K562 (cell line): ENCODE data around the gene PCBP2. TPM values are rescaled to one million over a fixed set of nuclear protein-coding genes. Genes with fewer than 3 reads are reported as not detected.

ENCODE experiments used
- ELF4 ChIP-seq: fragments of 450-650 bp; formaldehyde crosslinking; IDR thresholded peaks from 2 replicates; pipeline ENCODE4 v1.4.0; 2022; ENCODE audit warnings: missing genetic modification characterization
- MAFG ChIP-seq: fragments of 450-650 bp; conservative IDR thresholded peaks from 2 replicates; pipeline ENCODE4 v1.6.1; 2016; ENCODE audit warnings: missing genetic modification characterization, missing compliant biosample characterization
- NCOA2 ChIP-seq, 2 experiments: fragments of 450-650 bp; IDR thresholded peaks; 2 replicates each; pipeline ENCODE4 v1.6.1; 2018; ENCODE audit warnings: mild to moderate bottlenecking in 2 of 2, moderate library complexity in 1 of 2; ENCODE audit not compliant: partially characterized antibody in 2 of 2
- NFATC3 ChIP-seq: fragments of 450-650 bp; IDR thresholded peaks from 2 replicates; pipeline ENCODE4 v1.6.1; 2017; ENCODE audit warnings: mild to moderate bottlenecking
- NFIC ChIP-seq: fragments of 450-650 bp; IDR thresholded peaks from 2 replicates; pipeline ENCODE4 v1.6.1; 2017; ENCODE audit warnings: mild to moderate bottlenecking, inconsistent platforms
- SAFB ChIP-seq: fragments of 200-400 bp; formaldehyde crosslinking; IDR thresholded peaks from 2 replicates; pipeline ENCODE4 v1.6.1; 2017; ENCODE audit warnings: low read depth, low read length, borderline replicate concordance
- SETDB1 ChIP-seq: IDR thresholded peaks from one replicate; pipeline ENCODE4 v1.6.1; 2012; ENCODE audit warnings: low read length, control low read depth, inconsistent platforms
- TAF7 ChIP-seq: fragments of 450-650 bp; IDR thresholded peaks from 2 replicates; pipeline ENCODE4 v1.6.1; 2016; ENCODE audit warnings: missing genetic modification characterization, missing compliant biosample characterization
- ZBTB17 ChIP-seq: fragments of 450-650 bp; formaldehyde crosslinking; IDR thresholded peaks from 2 replicates; pipeline ENCODE4 v1.4.0; 2020; ENCODE audit warnings: mild to moderate bottlenecking
- ZFP30 ChIP-seq: fragments of 250-450 bp; sonication (Bioruptor Pico); IDR thresholded peaks from 2 replicates; pipeline ENCODE4 v1.8.0; 2022; ENCODE audit warnings: moderate library complexity, mild to moderate bottlenecking, inconsistent platforms, borderline replicate concordance
- ZNF134 ChIP-seq: fragments of 250-450 bp; sonication (Bioruptor Pico); conservative IDR thresholded peaks from 2 replicates; pipeline ENCODE4 v1.4.0; 2020
- ZNF146 ChIP-seq: IDR thresholded peaks from one replicate; pipeline ENCODE4 v1.6.1; 2018; ENCODE audit warnings: missing compliant biosample characterization; ENCODE audit not compliant: unreplicated experiment
- ZSCAN32 ChIP-seq: fragments of 450-650 bp; formaldehyde crosslinking; IDR thresholded peaks from 2 replicates; pipeline ENCODE4 v1.4.0; 2020; ENCODE audit warnings: mild to moderate bottlenecking, moderate library complexity
- polyA plus RNA-seq, 8 experiments: library from polyadenylated mRNA; depleted of rRNA in 4 of 8; stranded (reverse) in 5 of 8; unstranded in 3 of 8; fragments of >200 nt; fragmentation: Nextera tagmentation in 2 of 8; fragmentation: Illumina TruSeq in 1 of 8; extraction: Ambion mirVana in 2 of 8; extraction: Trizol in 1 of 8; gene quantifications; 2 replicates each; pipeline versions ENCODE4 v1.2.1 to v1.2.3, GENCODE V29; 2011 to 2014; ENCODE audit warnings: inconsistent platforms in 1 of 8, missing spikeins in 1 of 8
- total RNA-seq, 7 experiments: library from RNA; depleted of rRNA in 6 of 7; stranded (reverse); fragments of >200 nt in 6 of 7; fragmentation: Illumina TruSeq in 2 of 7; extraction: Trizol in 2 of 7; gene quantifications; 2 replicates each; pipeline versions ENCODE4 v1.2.1 to v1.2.3, GENCODE V29; 2011 to 2021; ENCODE audit warnings: low replicate concordance in 1 of 7
- TF ChIP-seq, protein P1 (sequence below): fragments of 250-450 bp; sonication (Bioruptor Pico); IDR thresholded peaks from 2 replicates; pipeline ENCODE4 v1.5.0; 2021
- TF ChIP-seq, protein P2 (sequence below), 2 experiments: fragments of 450-650 bp in 1 of 2; sonication (generic) in 1 of 2; formaldehyde crosslinking in 1 of 2; IDR thresholded peaks in 1 of 2; conservative IDR thresholded peaks in 1 of 2; 2 replicates each; pipeline versions ENCODE4 v1.6.1 to v1.8.1; 2016 to 2023; ENCODE audit warnings: mild to moderate bottlenecking in 2 of 2, moderate library complexity in 2 of 2, inconsistent platforms in 1 of 2, missing genetic modification reagents in 1 of 2
- TF ChIP-seq, protein P3 (sequence below), 2 experiments: fragments of 450-650 bp; formaldehyde crosslinking in 1 of 2; IDR thresholded peaks; 2 replicates each; pipeline versions ENCODE4 v1.4.0 to v1.6.1; 2014 to 2020; ENCODE audit warnings: mild to moderate bottlenecking in 2 of 2, borderline replicate concordance in 1 of 2, low read depth in 1 of 2
- TF ChIP-seq, protein P4 (sequence below): fragments of 250-450 bp; sonication (Bioruptor Pico); IDR thresholded peaks from 2 replicates; pipeline ENCODE4 v1.8.0; 2022; ENCODE audit warnings: inconsistent platforms

Gene PCBP2
- total and polyA plus RNA-seq, 9 of the 15 experiments (the other 6 are each of a cell fraction or from before 2014, with no cell fraction given): 137 to 831 (median 328) TPM

DNA sequence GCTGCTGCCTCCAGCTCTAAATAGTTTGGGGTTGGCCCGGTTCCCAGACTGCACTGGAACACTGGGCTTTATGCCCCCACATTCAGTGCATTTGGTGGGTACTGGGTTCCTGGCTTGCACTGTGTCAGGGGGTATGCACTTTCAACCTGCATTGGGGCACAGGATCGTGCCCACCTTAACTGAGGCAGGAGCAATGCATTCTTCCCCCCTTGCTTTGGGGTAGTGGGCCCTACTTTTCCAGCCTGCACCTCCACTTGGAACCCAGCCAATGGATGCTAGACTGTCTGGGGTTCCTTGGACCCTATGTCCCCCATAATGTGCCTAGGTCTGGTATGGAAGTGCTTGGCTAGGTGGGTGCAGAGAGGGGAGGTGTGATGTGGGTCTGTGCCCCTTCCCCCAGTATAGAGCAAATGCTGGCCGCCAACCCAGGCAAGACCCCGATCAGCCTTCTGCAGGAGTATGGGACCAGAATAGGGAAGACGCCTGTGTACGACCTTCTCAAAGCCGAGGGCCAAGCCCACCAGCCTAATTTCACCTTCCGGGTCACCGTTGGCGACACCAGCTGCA, 49.8 kb downstream of the PCBP2 start (continued):
- TF ChIP-seq, protein P1, sequence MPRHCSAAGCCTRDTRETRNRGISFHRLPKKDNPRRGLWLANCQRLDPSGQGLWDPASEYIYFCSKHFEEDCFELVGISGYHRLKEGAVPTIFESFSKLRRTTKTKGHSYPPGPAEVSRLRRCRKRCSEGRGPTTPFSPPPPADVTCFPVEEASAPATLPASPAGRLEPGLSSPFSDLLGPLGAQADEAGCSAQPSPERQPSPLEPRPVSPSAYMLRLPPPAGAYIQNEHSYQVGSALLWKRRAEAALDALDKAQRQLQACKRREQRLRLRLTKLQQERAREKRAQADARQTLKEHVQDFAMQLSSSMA (CRISPR knock-in tag): no peak
- no peak for TF ChIP-seq NFATC3
- TF ChIP-seq NCOA2 (IDR thresholded peaks at IDR 0.05; ENCODE audit: partially characterized antibody in 2 of 2): no peak
- no peak for TF ChIP-seq ZBTB17 (CRISPR knock-in tag)
- no peak for TF ChIP-seq ZSCAN32 (CRISPR knock-in tag)
- TF ChIP-seq, protein P2, sequence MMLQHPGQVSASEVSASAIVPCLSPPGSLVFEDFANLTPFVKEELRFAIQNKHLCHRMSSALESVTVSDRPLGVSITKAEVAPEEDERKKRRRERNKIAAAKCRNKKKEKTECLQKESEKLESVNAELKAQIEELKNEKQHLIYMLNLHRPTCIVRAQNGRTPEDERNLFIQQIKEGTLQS (IDR thresholded peaks at IDR 0.05): no peak
- TF ChIP-seq, protein P2 (CRISPR knock-in tag; conservative IDR thresholded peaks at IDR 0.05): no peak; the same call in 1 of the 2 replicates
- TF ChIP-seq, protein P3, sequence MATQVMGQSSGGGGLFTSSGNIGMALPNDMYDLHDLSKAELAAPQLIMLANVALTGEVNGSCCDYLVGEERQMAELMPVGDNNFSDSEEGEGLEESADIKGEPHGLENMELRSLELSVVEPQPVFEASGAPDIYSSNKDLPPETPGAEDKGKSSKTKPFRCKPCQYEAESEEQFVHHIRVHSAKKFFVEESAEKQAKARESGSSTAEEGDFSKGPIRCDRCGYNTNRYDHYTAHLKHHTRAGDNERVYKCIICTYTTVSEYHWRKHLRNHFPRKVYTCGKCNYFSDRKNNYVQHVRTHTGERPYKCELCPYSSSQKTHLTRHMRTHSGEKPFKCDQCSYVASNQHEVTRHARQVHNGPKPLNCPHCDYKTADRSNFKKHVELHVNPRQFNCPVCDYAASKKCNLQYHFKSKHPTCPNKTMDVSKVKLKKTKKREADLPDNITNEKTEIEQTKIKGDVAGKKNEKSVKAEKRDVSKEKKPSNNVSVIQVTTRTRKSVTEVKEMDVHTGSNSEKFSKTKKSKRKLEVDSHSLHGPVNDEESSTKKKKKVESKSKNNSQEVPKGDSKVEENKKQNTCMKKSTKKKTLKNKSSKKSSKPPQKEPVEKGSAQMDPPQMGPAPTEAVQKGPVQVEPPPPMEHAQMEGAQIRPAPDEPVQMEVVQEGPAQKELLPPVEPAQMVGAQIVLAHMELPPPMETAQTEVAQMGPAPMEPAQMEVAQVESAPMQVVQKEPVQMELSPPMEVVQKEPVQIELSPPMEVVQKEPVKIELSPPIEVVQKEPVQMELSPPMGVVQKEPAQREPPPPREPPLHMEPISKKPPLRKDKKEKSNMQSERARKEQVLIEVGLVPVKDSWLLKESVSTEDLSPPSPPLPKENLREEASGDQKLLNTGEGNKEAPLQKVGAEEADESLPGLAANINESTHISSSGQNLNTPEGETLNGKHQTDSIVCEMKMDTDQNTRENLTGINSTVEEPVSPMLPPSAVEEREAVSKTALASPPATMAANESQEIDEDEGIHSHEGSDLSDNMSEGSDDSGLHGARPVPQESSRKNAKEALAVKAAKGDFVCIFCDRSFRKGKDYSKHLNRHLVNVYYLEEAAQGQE (IDR thresholded peaks at IDR 0.05; ENCODE audit: borderline replicate concordance): no peak
- TF ChIP-seq, protein P3 (CRISPR knock-in tag; IDR thresholded peaks at IDR 0.05; ENCODE audit: low read depth): no peak
- no peak for TF ChIP-seq ELF4 (CRISPR knock-in tag)
- TF ChIP-seq ZNF146 (CRISPR knock-in tag): no peak
- TF ChIP-seq ZFP30: no peak
- no peak for TF ChIP-seq SETDB1
- TF ChIP-seq MAFG (tag): no peak
- no peak for TF ChIP-seq TAF7 (tag)
- TF ChIP-seq, protein P4, sequence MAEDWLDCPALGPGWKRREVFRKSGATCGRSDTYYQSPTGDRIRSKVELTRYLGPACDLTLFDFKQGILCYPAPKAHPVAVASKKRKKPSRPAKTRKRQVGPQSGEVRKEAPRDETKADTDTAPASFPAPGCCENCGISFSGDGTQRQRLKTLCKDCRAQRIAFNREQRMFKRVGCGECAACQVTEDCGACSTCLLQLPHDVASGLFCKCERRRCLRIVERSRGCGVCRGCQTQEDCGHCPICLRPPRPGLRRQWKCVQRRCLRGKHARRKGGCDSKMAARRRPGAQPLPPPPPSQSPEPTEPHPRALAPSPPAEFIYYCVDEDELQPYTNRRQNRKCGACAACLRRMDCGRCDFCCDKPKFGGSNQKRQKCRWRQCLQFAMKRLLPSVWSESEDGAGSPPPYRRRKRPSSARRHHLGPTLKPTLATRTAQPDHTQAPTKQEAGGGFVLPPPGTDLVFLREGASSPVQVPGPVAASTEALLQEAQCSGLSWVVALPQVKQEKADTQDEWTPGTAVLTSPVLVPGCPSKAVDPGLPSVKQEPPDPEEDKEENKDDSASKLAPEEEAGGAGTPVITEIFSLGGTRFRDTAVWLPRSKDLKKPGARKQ (CRISPR knock-in tag): no peak
- peak; percentile 91 for TF ChIP-seq NFIC
- no peak for TF ChIP-seq ZNF134 (CRISPR knock-in tag)
- TF ChIP-seq SAFB: no peak
